Ishikawa (cell line): ENCODE measurements around the gene E2F2.

ENCODE experiments used
- CEBPB ChIP-seq: IDR thresholded peaks from 2 replicates; pipeline ENCODE4 v1.6.1; 2012
- CREB1 ChIP-seq: IDR thresholded peaks from 2 replicates; pipeline ENCODE4 v1.6.1; 2012; ENCODE audit warnings: low read depth
- EGR1 ChIP-seq: IDR thresholded peaks from 2 replicates; pipeline ENCODE4 v1.6.1; 2012
- EP300 ChIP-seq: IDR thresholded peaks from 2 replicates; pipeline ENCODE4 v1.6.1; 2012; ENCODE audit warnings: borderline replicate concordance
- FOXM1 ChIP-seq: IDR thresholded peaks from 2 replicates; pipeline ENCODE4 v1.6.1; 2012; ENCODE audit warnings: low read depth, borderline replicate concordance
- MAX ChIP-seq: IDR thresholded peaks from 2 replicates; pipeline ENCODE4 v1.6.1; 2012
- NFIC ChIP-seq: IDR thresholded peaks from 2 replicates; pipeline ENCODE4 v1.6.1; 2012
- RAD21 ChIP-seq: IDR thresholded peaks from 2 replicates; pipeline ENCODE4 v1.6.1; 2012; ENCODE audit warnings: low read depth
- TAF1 ChIP-seq: IDR thresholded peaks from 2 replicates; pipeline ENCODE4 v1.6.1; 2012; ENCODE audit warnings: low read depth, mild to moderate bottlenecking
- TCF12 ChIP-seq: IDR thresholded peaks from 2 replicates; pipeline ENCODE4 v1.6.1; 2012; ENCODE audit warnings: low read depth
- TEAD4 ChIP-seq: IDR thresholded peaks from 2 replicates; pipeline ENCODE4 v1.6.1; 2012
- USF1 ChIP-seq: IDR thresholded peaks from 2 replicates; pipeline ENCODE4 v1.6.1; 2012
- YY1 ChIP-seq: IDR thresholded peaks from 2 replicates; pipeline ENCODE4 v1.6.1; 2012; ENCODE audit warnings: low read depth
- ZBTB7A ChIP-seq: IDR thresholded peaks from 2 replicates; pipeline ENCODE4 v1.6.1; 2012; ENCODE audit warnings: low read depth
- TF ChIP-seq, protein P1 (sequence below): IDR thresholded peaks from 2 replicates; pipeline ENCODE4 v1.6.1; 2012; ENCODE audit warnings: low read depth, mild to moderate bottlenecking

E2F2 gene

DNA sequence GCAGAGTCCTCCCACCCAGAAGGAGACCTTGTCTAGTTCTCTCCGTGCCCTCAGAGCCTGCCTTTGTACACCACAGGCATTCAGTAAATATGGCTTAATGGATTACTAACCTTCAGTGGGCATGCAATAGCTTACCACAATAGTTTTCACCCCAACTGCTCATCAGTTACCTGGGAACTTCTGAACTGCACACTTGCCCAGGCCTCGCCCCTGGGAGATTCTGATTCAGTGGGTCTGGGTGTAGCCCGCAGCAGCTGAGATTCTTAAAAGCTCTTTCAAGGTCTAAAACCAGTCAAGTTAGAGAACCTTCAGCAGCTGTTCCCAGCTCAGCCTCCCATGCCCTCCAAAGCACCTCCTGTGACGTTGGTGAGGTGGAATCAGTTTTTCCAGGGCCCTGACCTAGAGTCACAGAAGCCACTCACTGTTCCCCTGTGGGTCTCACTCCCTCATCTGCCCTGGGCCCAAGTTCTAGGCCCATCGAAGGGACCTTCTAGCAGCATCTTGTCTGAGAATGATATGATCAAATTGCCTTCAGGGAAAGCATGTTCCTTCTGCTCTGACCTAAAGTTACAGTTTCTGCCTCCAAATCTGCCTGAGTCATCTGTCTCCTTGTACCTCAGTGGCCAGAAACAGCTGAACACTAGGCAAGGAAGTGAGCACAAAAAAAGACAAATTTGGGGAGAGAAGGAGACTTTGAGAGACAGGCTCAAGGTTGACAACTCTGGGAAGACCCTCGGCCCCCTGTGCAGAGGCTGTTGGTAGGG lies 57.8 kb downstream of the E2F2 start:
- no peak for TF ChIP-seq RAD21
- no peak for TF ChIP-seq MAX
- TF ChIP-seq CEBPB: no peak
- TF ChIP-seq, protein P1, sequence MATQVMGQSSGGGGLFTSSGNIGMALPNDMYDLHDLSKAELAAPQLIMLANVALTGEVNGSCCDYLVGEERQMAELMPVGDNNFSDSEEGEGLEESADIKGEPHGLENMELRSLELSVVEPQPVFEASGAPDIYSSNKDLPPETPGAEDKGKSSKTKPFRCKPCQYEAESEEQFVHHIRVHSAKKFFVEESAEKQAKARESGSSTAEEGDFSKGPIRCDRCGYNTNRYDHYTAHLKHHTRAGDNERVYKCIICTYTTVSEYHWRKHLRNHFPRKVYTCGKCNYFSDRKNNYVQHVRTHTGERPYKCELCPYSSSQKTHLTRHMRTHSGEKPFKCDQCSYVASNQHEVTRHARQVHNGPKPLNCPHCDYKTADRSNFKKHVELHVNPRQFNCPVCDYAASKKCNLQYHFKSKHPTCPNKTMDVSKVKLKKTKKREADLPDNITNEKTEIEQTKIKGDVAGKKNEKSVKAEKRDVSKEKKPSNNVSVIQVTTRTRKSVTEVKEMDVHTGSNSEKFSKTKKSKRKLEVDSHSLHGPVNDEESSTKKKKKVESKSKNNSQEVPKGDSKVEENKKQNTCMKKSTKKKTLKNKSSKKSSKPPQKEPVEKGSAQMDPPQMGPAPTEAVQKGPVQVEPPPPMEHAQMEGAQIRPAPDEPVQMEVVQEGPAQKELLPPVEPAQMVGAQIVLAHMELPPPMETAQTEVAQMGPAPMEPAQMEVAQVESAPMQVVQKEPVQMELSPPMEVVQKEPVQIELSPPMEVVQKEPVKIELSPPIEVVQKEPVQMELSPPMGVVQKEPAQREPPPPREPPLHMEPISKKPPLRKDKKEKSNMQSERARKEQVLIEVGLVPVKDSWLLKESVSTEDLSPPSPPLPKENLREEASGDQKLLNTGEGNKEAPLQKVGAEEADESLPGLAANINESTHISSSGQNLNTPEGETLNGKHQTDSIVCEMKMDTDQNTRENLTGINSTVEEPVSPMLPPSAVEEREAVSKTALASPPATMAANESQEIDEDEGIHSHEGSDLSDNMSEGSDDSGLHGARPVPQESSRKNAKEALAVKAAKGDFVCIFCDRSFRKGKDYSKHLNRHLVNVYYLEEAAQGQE: no peak

- TF ChIP-seq EGR1: no peak
- TF ChIP-seq YY1: no peak
- no peak for TF ChIP-seq FOXM1
- TF ChIP-seq CEBPB: no peak
- TF ChIP-seq TCF12: no peak
- no peak for TF ChIP-seq RAD21
- TF ChIP-seq TAF1: no peak
Measured at GRCh38 chr1:23472351-23473036, 58.5 kb downstream of the E2F2 start.

DNA sequence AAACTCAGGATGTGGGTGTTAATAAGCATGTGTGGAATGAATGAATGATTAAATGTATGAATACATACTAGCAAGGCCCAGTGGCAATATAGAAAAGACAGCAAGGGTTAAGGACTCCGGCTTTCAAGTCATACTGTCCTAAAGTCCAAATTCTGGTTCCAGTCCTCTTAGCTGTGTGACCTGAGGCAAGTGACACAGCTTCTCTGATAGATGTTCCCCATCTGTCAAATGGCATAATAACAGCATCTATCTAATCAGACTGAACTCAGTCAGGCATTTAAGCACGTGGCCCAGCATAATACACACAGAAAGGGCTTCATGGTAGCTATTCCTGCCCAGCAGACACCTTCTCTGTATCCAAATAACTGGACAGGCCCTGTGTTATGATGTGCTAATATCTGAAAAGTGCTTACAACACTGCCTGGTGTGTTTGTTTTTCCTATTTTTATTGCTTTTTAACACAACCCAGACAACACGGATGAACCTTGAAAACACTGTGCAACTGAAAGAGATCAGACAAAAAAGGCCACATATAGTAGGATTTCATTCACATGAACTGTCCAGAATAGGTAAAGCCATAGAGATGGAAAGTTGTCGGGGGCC lies 59.5 kb downstream of the E2F2 start:
- TF ChIP-seq YY1 (no peak), MAX (no peak), EGR1 (no peak)

DNA sequence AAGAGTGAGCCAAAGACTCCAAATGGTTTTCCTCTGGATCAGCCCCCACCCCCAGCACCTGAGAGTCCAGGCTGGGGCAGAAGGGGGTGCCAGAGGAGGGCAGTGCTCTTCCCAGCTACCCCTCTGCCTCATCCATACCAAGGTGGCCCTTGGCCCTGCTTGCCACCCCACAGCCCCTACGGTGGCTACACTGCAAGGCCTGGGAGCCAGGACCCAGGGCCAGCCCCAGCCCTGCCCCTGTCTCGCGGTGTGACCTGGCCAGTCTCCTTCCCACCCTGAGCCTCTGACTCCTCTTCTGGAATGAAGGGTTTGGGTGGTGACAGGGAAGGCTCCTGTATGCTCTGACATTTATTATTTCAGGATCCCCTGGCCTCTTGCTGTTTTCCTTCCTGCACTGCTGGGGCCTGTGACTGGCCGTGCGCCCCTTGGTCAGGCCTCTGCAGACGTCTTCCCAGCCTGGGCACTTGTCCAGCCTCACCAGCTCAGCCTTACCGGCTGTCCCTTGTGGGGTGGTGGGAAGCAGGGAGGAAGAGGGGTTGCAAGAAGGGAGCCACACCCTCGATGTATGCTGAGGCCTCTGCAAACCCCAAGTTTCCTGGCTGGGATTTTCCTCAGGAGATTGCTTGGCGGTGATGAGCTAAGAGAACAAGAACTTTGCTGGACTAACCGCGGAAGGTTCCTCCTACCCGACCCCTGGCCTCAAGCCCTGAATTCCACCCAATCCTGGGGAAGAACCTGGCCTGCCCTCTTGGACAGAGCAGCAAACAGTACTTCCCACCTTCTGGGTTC lies 60.6 kb downstream of the E2F2 start:
- no peak for TF ChIP-seq FOXM1
- TF ChIP-seq YY1: no peak

- TF ChIP-seq ZBTB7A: no peak
- TF ChIP-seq TCF12: no peak
- TF ChIP-seq TEAD4: no peak
- no peak for TF ChIP-seq EP300
- no peak for TF ChIP-seq MAX
- no peak for TF ChIP-seq CREB1
- no peak for TF ChIP-seq CEBPB
- no peak for TF ChIP-seq NFIC
- TF ChIP-seq YY1: no peak
- TF ChIP-seq TAF1: no peak
- no peak for TF ChIP-seq RAD21
Measured at GRCh38 chr1:23469372-23469982, 61.6 kb downstream of the E2F2 start.

DNA sequence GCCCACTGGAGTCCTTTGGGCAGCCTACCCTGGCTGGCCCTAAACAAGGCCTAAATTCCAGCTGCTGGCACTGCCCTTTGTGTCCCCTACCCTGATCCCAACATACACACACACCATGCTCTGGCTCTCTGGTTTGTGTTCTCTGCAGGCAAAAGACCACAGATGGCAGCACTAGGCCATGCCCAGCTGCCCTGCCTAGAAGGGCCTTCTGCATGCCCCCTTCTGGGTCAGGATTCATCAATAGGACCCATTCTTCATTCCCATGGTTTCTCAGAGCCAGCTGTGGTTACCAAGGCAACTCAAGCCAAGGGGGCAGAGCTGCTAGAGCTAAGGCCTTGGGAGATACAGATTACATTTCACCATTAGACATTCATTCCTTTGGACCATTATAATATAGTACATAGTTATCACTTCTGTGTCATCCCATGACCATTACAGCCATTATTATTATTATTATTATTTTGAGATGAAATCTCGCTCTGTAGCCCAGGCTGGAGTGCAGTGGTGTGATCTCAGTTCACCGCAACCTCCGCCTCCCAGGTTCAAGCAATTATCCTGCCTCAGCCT lies 64.5 kb downstream of the E2F2 start:
- TF ChIP-seq MAX: no peak
- TF ChIP-seq RAD21: no peak
- TF ChIP-seq EP300: no peak
- TF ChIP-seq NFIC: no peak
- TF ChIP-seq, protein P1: no peak
- no peak for TF ChIP-seq USF1
- no peak for TF ChIP-seq FOXM1
- no peak for TF ChIP-seq CREB1
- no peak for TF ChIP-seq CEBPB
- TF ChIP-seq YY1: no peak
- TF ChIP-seq TCF12: no peak
